ENCODE results near the gene DNAJB11.

The DNAJB11 gene

GRCh38 chr3:186592682-186593081 lies 22.2 kb downstream of the DNAJB11 start:
- DNase-seq (ENCODE audit: insufficient read length, low spot score) (no peak), FAIRE-seq (no peak)
- TF ChIP-seq POLR2AphosphoS5 (IDR thresholded peaks at IDR 0.05; ENCODE audit: low read depth, low read length) (no peak), POLR2A (IDR thresholded peaks at IDR 0.05; ENCODE audit: low read depth, low read length) (no peak), POU2F2 (IDR thresholded peaks at IDR 0.05; ENCODE audit: low read depth, low read length) (no peak), PAX5 (IDR thresholded peaks at IDR 0.05; ENCODE audit: insufficient read depth, low read length, severe bottlenecking) (no peak), SPI1 (IDR thresholded peaks at IDR 0.05; ENCODE audit: low read depth, low read length) (no peak), TAF1 (IDR thresholded peaks at IDR 0.05; ENCODE audit: low read depth, low read length) (no peak)

- TF ChIP-seq POLR2AphosphoS5 (IDR thresholded peaks at IDR 0.05; ENCODE audit: low read depth, low read length): no peak
- no peak for TF ChIP-seq SPI1 (IDR thresholded peaks at IDR 0.05; ENCODE audit: low read depth, low read length)
- no peak for TF ChIP-seq POLR2A (IDR thresholded peaks at IDR 0.05; ENCODE audit: low read depth, low read length)
- TF ChIP-seq PAX5 (IDR thresholded peaks at IDR 0.05; ENCODE audit: insufficient read depth, low read length, severe bottlenecking): no peak
- TF ChIP-seq TAF1 (IDR thresholded peaks at IDR 0.05; ENCODE audit: low read depth, low read length): no peak
- TF ChIP-seq POU2F2 (IDR thresholded peaks at IDR 0.05; ENCODE audit: low read depth, low read length): no peak
- FAIRE-seq (no peak), DNase-seq (ENCODE audit: insufficient read length, low spot score) (no peak)
Observed at GRCh38 chr3:186593862-186594261, 23.3 kb downstream of the DNAJB11 start.

GRCh38 chr3:186594591-186595113 lies 24.1 kb downstream of the DNAJB11 start:
- DNase-seq (ENCODE audit: insufficient read length, low spot score): no peak
- no peak for FAIRE-seq
- TF ChIP-seq POLR2AphosphoS5 (IDR thresholded peaks at IDR 0.05; ENCODE audit: low read depth, low read length): no peak
- no peak for TF ChIP-seq POU2F2 (IDR thresholded peaks at IDR 0.05; ENCODE audit: low read depth, low read length)
- TF ChIP-seq POLR2A (IDR thresholded peaks at IDR 0.05; ENCODE audit: low read depth, low read length): no peak
- no peak for TF ChIP-seq SPI1 (IDR thresholded peaks at IDR 0.05; ENCODE audit: low read depth, low read length)
- TF ChIP-seq TAF1 (IDR thresholded peaks at IDR 0.05; ENCODE audit: low read depth, low read length): no peak
- TF ChIP-seq PAX5 (IDR thresholded peaks at IDR 0.05; ENCODE audit: insufficient read depth, low read length, severe bottlenecking): no peak

- FAIRE-seq (no peak), DNase-seq (ENCODE audit: insufficient read length, low spot score) (no peak)
- TF ChIP-seq SPI1 (IDR thresholded peaks at IDR 0.05; ENCODE audit: low read depth, low read length) (no peak), POLR2A (IDR thresholded peaks at IDR 0.05; ENCODE audit: low read depth, low read length) (no peak), POLR2AphosphoS5 (IDR thresholded peaks at IDR 0.05; ENCODE audit: low read depth, low read length) (no peak), PAX5 (IDR thresholded peaks at IDR 0.05; ENCODE audit: insufficient read depth, low read length, severe bottlenecking) (no peak), POU2F2 (IDR thresholded peaks at IDR 0.05; ENCODE audit: low read depth, low read length) (no peak)
Observed at GRCh38 chr3:186596568-186597287, 26.2 kb downstream of the DNAJB11 start.

GRCh38 chr3:186598108-186598784 lies 27.7 kb downstream of the DNAJB11 start:
- DNase-seq (ENCODE audit: insufficient read length, low spot score) (no peak), FAIRE-seq (no peak)
- TF ChIP-seq POLR2AphosphoS5 (IDR thresholded peaks at IDR 0.05; ENCODE audit: low read depth, low read length) (no peak), TAF1 (IDR thresholded peaks at IDR 0.05; ENCODE audit: low read depth, low read length) (no peak), POU2F2 (IDR thresholded peaks at IDR 0.05; ENCODE audit: low read depth, low read length) (no peak), PAX5 (IDR thresholded peaks at IDR 0.05; ENCODE audit: insufficient read depth, low read length, severe bottlenecking) (no peak), POLR2A (IDR thresholded peaks at IDR 0.05; ENCODE audit: low read depth, low read length) (no peak)

GRCh38 chr3:186598794-186599141 lies 28.2 kb downstream of the DNAJB11 start:
- FAIRE-seq (no peak), DNase-seq (ENCODE audit: insufficient read length, low spot score) (no peak)
- no peak for TF ChIP-seq SPI1 (IDR thresholded peaks at IDR 0.05; ENCODE audit: low read depth, low read length)
- no peak for TF ChIP-seq POLR2AphosphoS5 (IDR thresholded peaks at IDR 0.05; ENCODE audit: low read depth, low read length)
- no peak for TF ChIP-seq POU2F2 (IDR thresholded peaks at IDR 0.05; ENCODE audit: low read depth, low read length)
- TF ChIP-seq TAF1 (IDR thresholded peaks at IDR 0.05; ENCODE audit: low read depth, low read length): no peak
- TF ChIP-seq POLR2A (IDR thresholded peaks at IDR 0.05; ENCODE audit: low read depth, low read length): no peak
- no peak for TF ChIP-seq PAX5 (IDR thresholded peaks at IDR 0.05; ENCODE audit: insufficient read depth, low read length, severe bottlenecking)

GRCh38 chr3:186599142-186599784 lies 28.7 kb downstream of the DNAJB11 start:
- TF ChIP-seq TAF1 (IDR thresholded peaks at IDR 0.05; ENCODE audit: low read depth, low read length) (no peak), SPI1 (IDR thresholded peaks at IDR 0.05; ENCODE audit: low read depth, low read length) (no peak)
- DNase-seq (ENCODE audit: insufficient read length, low spot score) (no peak), FAIRE-seq (no peak)

- no peak for TF ChIP-seq POLR2A (IDR thresholded peaks at IDR 0.05; ENCODE audit: low read depth, low read length)
- FAIRE-seq (no peak), DNase-seq (ENCODE audit: insufficient read length, low spot score) (no peak)
Observed at GRCh38 chr3:186599785-186600166, 29.3 kb downstream of the DNAJB11 start.

GRCh38 chr3:186600896-186601295 lies 30.4 kb downstream of the DNAJB11 start:
- FAIRE-seq (no peak), DNase-seq (ENCODE audit: insufficient read length, low spot score) (no peak)
- TF ChIP-seq POLR2AphosphoS5 (IDR thresholded peaks at IDR 0.05; ENCODE audit: low read depth, low read length) (no peak), PAX5 (IDR thresholded peaks at IDR 0.05; ENCODE audit: insufficient read depth, low read length, severe bottlenecking) (no peak), POLR2A (IDR thresholded peaks at IDR 0.05; ENCODE audit: low read depth, low read length) (no peak), SPI1 (IDR thresholded peaks at IDR 0.05; ENCODE audit: low read depth, low read length) (no peak), POU2F2 (IDR thresholded peaks at IDR 0.05; ENCODE audit: low read depth, low read length) (no peak), TAF1 (IDR thresholded peaks at IDR 0.05; ENCODE audit: low read depth, low read length) (no peak)
